ENCODE measurements around the gene SUCNR1.
"Not testable (repeated sequence)": the region's sequence is repeated elsewhere in the genome, so short reads cannot be mapped to it uniquely, and the experiment has no call there.

Gene SUCNR1, protein sequence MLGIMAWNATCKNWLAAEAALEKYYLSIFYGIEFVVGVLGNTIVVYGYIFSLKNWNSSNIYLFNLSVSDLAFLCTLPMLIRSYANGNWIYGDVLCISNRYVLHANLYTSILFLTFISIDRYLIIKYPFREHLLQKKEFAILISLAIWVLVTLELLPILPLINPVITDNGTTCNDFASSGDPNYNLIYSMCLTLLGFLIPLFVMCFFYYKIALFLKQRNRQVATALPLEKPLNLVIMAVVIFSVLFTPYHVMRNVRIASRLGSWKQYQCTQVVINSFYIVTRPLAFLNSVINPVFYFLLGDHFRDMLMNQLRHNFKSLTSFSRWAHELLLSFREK

DNA sequence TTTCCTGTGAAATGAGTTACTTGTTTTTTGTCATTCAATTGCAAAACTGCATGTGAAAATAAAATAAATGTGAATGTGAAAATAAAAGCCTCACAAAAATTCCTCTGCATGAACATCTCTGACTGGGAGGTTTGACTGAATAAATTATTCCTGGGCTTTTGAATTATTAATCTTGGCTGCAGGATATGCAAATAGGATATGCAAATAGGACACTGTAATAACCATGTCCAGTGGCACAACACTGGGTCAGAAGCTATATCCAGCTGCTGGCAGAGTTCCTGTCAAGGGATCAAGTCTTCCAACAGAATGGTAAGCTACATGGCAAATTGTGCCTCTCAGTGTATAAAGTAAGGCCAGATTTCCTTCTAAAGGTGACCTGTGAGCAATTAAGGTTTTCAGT lies at the start of gene SUCNR1:
TSS of gene SUCNR1 (plus strand) at position 246 of the 400 bp plus-strand sequence. CDS start 6,250 bp downstream, outside the sequence.
- DNase-seq: no peak

DNA sequence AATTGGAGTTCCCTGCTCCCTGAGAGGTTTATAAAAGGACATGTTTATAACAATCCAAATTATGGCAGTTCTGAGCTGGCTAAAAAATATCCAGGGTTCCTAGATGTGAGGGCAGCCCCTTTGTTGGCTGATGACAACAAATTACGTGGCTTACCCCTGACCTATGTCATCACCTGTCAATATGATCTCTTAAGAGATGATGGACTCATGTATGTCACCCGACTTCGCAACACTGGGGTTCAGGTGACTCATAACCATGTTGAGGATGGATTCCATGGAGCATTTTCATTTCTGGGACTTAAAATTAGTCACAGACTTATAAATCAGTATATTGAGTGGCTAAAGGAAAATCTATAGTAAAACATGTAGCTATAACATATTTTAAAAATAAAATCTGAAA lies 45.6 kb upstream of the SUCNR1 start:
- DNase-seq: no peak

DNA sequence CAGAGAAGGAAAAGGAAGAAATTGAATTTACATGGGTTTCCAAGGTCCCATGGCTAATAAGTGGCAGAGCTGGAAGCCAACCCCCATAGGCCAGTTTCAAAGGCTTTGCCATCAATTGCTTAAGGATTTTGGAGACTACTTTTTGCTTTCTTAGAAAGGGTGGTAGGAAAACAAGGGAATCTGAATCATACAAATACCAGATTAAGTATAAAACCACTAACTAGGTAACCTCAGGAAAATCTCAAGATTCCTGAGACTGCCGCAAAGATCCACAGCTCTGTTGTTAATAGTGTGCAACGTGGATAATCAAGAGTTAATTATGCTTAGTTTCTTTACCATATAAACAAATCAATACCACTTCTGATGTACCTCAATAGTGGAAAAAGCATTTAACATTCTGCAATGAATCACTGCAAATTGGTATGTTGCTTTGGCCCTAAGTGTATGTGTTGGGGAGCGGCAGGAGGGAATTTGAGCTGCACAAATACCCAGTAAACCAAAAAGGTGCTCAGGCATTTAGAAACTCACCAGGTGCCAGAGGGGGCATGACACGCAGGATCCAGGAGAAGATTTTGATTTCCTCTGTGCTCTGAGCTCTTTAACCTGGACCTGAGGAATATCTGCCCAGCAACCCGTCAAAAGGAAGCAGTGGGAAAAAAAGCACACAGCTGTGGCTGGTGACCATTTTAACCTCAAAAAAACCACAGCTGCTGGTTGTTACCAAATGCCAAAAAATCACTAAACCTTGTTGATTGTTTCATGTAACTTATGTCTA lies 37.5 kb upstream of the SUCNR1 start:
- no peak for DNase-seq

DNA sequence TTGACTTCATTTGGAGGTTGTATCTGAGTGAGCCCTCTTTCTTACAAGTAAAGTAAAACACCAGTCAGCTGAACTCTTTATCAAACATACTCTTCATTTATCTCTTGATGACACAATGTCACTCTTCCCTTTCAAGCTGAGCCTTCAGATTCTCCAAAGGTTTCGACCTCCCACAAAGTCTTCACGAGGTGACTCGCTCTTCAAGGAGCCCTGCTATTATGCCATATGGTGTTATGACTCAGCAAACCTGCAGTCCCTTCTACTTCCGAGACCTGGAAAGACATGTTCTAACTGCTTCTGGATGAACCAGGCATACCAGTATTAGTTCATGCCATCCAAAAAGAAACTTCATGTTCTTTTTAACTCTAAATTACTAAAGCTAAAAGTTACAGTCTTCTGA lies 36.4 kb upstream of the SUCNR1 start:
- DNase-seq: peak; percentile 56

DNA sequence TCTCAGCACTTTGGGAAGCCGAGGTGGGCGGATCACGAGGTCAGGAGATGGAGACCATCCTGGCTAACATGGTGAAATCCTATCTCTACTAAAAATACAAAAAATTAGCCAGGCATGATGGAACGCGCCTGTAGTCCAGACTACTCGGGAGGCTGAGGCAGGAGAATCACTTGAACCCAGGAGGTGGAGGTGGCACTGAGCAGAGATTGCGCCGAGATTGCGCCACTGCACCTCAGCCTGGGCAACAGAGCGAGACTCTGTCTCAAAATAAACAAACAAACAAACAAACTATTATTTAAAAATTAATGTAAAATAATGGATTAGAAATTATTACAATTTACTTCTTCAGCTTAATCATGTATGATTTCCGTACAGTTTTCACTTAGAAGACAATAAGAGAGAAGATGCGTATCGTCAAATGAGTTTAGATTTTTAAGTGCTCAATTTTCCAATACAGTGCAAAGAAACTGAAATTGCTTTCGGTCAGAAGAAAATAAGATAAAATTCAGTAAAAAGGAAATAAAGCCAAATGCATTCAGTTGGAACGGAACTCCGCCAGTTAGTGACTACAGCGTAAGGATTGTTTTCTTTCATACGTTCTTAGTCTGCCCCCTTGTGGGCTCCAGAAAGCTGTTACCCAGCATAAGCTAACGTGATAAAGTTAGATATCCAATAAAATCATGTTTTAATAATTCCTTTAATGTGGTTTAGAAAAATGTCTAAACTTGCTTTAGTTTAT lies 34.7 kb upstream of the SUCNR1 start:
- peak; percentile 48 for DNase-seq

DNA sequence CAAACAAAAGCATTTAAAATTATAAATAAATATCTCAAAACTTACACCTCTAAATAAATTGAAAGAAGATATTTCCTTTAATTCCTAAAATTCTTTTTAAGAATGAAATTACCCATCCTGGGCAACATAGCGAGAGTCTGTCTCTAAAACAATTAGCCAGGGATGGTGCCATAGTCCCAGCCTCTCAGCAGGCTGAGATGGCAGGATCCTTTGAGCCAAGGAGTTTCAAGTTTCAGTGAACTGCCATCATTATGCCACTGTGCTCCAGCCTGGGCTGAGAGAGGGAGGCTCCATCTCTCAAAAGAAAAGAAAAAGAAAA lies 34.2 kb upstream of the SUCNR1 start:
- peak; percentile 12 for DNase-seq

DNA sequence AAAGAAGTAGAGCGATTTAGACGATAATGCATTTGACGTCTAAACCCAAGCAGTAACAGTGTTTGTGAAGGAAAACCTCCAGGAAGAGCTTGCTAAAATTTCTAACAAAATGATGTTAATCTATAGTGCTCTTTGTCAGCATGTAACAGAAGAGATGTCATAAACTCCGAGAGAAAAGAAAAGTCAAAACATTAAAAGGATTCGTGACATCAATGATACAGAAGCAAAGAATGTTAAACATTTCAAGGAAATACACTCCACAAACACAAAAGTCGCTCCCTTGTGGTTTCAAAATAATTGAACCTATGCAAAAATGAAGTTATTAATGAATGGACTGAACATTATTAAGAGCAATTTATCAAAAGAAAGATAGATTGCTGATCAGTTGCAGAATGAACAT lies 31.6 kb upstream of the SUCNR1 start:
- no peak for DNase-seq

DNA sequence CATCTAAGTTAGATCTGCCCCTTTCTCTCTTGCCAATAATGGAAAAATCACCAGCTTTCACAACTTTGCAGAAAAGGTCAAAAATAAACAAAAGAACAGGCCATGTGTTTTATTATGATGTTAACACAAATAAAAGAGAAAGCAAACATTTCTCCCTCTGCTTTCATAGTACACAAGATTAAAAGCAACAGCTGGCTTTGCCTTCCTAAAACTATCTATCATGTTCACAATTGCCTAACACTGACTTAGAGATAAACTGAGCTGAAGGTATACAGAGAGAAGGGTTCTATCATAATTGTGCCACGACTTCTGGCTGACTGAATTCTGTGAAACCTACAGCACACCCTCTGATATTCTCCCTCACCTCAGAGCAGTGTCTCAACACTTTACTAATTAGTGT lies 30.2 kb upstream of the SUCNR1 start:
- no peak for DNase-seq

DNA sequence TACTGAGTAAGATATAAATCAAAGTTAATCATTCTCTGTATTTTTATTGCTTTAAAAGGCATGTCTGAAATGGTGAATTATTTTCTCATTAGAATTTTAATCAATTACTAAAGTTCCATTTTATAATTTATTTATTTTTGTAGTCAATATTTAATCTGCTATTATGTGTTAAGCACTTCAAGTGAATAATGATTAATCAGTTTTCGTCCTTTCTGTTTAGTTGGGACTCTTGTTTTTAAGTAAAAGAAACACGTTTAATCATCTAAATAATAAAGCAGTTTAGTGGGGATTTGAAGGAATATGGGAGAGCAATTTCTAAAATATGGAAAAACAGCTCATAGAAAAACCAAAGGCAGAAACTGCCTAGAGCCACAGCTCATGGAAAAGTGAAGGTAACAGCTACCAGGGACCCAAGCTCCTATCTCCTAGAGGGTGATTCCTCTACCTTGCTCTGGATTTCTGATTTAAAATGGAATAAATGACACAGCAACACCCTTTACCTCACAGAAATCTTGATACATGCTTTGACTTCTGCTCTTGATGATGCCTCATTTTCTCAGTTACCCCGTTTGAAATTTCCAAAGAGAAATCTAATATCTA lies 28.0 kb upstream of the SUCNR1 start:
- no peak for DNase-seq

DNA sequence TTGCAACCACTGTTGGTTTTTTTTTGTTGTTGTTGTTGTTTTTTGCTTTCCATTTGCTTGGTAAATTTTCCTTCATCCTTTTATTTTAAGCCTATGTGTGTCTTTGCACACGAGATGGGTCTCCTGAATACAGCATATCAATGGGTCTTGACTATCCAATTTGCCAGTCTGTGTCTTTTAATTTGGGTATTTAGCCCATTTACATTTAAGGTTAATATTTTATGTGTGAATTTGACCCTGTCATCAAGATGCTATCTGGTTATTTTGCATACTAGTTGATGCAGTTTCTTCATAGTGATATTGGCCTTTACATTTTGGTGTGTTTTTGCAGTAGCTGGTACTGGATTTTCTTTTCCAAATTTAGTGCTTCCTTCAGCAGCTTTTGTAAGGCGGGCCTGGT lies 23.4 kb upstream of the SUCNR1 start:
- not testable (repeated sequence) for DNase-seq

DNA sequence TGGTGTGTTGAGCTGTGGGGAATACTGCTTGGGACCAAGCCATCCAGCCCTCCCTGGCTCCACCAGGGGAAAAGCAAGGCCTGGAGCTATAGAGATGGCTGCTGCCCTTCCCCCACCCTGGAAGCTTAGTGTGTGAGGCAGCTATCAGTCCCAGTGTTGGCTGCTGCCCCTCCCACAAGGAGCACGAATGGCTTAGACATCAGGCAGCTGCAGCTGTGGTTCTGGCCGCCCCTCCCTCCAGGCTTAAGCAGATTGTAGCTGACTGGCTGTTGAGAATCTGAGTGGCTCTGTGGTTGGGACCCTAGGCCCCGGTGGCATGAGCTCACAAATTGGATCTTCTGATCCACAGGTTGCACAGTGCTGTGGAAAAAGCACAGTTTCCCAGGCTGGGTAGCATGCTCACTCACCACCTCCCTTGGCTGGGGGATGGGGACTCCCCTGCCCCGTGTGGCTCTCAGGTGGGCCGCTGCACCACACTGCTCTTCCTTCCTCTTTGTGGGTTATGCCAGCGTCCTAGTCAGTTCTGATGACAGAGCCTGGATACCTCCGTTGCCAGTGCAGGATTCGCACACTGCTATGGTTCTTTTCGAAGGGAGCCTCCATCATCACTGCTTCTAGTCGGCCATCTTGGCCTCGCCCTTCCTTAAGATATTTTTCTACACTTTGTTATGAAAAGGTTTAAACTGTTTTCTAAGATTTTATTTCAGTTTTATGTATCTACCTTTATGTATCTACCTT lies 21.2 kb upstream of the SUCNR1 start:
- no peak for DNase-seq

DNA sequence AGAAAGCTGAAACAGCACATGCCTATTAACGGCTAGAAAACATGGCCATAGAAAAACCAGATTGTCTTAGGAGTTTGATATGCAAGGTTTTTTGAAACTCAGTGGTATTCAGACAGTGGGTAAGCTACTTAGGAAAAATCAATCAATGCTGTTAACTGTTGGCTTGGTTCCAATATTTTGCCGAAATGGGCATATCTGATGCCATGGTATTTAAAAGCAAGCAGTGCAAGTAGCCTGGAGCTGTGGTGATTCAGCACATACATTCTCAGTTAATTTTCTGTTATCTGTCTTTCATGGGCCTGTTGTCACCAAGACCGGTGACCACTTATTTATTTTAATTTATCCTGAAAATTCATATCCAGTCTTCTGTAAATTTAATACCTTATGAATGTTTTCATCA lies 17.3 kb upstream of the SUCNR1 start:
- DNase-seq: no peak

DNA sequence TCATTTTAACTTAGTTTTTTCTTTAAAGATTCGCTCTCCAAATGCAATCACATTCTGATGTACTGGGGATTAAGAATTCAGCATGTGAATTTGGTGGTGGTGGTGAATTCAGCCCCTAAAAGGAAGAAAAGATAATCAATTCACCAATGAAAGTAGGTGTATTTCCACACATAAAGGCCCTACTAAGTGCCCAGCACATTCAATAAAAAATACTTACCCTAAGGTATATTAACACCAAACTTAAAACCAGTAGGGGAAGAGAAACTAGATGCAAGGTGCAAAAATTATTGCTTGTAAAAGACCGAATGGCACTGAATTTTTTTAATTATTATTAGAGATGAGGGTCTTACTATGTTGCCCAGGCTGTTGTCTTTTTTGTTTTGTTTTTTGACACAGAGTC lies 16.8 kb upstream of the SUCNR1 start:
- no peak for DNase-seq

DNA sequence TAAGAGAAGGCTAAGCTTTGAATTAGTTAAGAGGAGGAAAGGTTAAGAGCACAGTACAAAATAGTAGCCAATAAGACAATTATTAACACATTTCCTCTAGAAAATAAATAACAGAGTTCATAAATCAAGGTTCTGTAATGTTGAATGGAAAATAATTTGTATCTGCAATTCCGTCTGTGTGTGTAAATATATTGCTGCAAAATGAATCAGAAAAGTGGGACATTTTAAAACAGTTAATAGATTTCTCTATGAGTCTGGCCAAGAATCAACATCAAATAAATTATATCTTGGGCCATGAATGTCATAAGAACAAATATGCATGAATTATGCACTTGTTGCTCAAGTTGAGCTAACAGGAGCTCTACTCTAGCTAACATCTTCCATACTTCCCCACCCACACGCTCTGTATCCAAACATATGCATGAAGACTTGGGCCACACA lies 14.2 kb upstream of the SUCNR1 start:
- DNase-seq: no peak

DNA sequence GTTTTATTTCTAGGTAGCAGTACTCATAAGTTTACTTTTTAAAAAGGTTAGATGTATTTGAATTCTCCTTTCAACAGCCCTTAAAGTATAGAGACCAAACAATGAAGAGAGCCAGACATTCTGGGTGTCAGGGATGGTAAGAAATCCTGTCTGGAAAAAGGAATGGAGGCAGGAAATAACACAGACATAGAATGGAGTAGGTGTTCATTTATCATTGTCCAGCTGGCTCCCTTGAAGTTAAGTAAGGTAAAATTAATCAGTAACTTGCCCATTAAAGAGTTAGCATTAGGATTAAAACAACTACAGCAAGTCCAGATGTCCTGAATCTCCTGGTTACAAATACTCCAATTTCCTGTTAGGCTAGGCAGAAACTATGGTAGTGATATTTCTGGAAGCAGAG lies 13.5 kb upstream of the SUCNR1 start:
- DNase-seq: no peak

DNA sequence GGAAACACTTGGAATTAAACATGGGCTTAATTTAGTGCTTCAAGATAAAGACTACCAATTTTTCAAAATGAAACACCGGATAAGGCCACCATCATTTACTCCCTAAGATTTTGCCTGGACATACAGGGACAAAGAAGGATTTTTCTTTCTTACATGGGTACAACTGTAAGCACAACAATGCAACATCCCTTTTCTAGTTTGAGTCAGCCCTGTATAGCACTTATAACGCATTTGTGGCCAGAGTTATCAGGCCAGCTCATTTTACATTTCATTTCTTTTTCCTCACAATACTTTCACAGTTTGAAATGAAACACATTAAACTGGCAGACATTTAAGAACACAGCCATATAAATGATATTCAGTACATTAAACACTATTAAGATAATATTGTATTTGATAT lies 9.8 kb upstream of the SUCNR1 start:
- no peak for DNase-seq

DNA sequence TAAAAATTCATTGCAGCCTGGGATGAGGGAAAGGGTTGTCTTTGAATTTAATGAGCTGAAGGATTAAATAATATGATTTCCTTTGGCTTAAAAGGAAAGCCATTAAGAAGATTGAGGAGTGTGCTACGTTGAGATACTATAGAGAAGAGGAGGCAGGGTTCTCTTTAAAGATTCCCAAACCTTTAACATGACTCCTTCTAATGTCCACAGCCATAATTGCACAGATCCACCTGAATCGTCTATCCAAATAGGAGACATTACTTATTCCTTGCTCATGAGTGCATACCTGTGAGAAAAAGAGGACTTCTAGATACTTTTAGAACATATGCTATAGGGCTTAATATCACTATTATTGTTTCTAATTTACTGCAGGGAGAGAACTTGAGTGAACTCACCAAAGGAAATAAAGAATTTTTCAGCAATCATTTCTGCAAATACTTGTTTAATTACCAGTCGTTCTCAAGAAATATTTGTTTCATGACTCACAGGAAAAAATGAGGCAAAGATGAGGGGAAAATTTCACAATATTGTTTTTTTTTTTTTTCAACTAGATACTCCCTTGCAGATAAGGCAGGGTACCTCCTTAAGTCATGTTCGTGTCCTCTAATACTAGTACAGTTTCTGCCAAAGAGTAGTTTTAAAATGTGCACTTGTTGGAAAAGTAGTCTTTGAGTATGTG lies 8.9 kb upstream of the SUCNR1 start:
- no peak for DNase-seq

DNA sequence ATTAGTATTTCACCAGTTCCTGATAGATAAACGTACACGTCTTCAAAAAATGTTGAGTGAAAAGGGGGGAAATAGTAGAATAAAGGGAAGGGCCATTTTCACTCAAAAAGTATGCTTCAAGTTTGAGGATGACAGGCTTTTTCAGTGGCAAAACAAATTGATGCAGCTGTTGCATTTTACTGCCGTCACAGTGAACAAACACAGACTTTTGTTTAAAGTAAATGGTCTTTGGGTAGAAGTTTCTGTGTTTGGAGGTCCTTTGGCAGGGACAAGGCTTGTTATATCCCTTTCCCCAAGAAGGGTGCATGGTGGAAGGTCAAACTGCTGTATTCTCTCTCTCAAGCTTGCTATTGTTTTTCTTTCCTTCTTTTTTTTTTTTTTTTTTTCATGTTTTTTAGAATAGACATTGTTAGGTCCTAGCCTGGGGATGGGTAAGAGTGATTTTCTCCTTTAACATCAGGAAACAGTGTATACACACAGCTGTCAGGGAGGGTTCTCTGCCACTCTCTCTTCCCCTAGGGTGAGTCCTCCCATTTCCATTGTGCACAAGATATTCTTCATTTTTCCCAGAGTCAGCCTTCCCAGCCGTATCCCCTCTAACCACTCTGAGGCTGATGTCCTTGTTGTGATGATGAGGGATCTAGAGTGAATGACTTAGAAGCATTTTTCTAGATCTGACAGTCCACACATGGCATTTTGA lies 6.6 kb upstream of the SUCNR1 start:
- DNase-seq: no peak

DNA sequence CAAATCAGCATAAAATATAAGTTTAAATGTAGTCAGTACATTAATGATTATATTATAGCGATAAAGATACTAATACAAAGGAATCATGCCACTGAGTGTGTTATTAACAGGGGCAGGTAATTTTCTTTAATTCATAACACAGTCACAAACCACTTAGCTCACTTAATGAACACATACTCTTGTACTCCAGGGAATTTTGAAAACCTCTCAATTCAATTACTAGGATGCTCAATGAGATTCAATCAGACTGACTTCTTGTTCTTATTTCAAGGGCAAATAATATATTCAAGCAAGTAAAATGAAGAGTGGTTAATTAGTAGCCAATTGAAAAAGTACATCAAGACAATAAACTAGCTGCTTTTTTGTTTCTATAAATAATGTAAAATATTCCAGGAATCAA lies 5.8 kb upstream of the SUCNR1 start:
- no peak for DNase-seq

DNA sequence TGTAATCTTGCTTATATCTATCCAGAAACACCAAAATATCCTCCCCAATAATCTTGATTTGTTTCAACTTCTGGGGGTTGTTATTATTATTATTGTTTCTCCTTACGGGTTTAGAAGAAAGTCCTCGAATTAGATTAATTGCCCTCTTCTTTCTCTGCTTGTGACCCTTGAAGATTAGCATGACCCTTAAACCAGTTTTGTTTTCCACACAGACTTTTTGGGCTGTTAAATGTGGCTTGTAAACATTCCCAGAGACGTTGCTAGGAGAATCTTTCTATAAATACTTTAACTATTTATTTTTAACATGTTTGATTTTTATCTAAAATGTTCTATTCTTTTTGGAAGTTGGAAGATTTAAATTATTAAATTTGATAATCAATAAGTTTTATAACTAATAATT lies 4.3 kb upstream of the SUCNR1 start:
- DNase-seq: no peak

DNA sequence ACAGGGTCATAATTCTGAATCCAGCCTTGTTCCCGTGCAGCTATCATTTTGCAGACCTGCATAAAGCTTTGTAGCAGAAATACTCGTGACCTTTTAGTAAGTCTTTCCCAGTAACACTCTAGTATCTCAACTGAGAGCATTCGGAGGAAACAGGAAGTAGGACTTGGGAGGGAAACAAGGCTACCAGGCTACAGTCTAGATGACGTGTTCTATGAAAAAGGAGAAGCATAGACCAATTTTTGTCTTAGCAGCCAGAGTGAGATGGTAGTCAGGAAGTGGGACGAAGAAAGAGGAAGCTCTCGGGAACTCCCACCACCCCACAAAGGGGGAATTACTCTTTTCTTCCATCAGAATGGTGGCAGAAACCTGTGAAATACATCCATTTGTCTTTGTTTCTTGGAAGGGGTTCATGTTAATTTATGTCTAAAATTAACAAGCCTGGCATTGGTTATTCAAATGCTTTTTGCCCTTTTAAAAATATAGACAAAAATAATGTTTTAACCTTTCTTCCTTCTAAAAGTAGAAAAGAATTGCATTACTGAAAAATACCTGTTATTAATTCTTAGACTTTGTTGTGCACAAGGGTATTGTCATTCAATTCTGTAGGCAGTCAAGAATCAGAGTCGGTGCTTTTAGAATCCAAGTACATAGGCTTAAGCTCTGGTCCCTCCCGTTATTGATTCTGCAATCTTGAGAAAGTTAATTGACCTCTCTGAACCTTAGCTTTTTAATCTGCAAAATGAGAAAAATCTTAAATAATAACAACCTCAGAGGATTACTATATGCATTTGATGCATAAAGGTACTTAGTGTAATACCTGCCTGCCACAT lies 1.6 kb upstream of the SUCNR1 start:
- DNase-seq: no peak

All from NCI-H2171 (cell line).